Right atrium auricular region (tissue), 2 donors: ENCODE data around the gene NRDC. TPM values are rescaled to one million over a fixed set of nuclear protein-coding genes. Genes with fewer than 3 reads are reported as not detected.

Experiments used
- DNase-seq: peaks from one replicate; pipeline ENCODE4 v3.0.0-alpha.2; 2019; ENCODE audit warnings: low spot score
- H3K27ac ChIP-seq, 2 donors: fragments of 200-600 bp; sonication (generic); 1 replicate in 1 of 2; 2 replicates in 1 of 2; pipeline ENCODE4 v1.5.1; 2016 to 2019
- H3K27me3 ChIP-seq, 2 donors: fragments of 200-600 bp; sonication (generic); one replicate each; pipeline versions ENCODE4 v1.5.1 to v1.6.0; 2017 to 2019
- H3K36me3 ChIP-seq: fragments of 200-600 bp; sonication (generic); one replicate; pipeline ENCODE4 v1.5.1; 2016
- H3K4me1 ChIP-seq, 2 donors: fragments of 200-600 bp; sonication (generic); one replicate each; pipeline versions ENCODE4 v1.5.1 to v1.6.0; 2017 to 2019
- H3K4me3 ChIP-seq, 2 donors: fragments of 200-600 bp; sonication (generic); 1 replicate in 1 of 2; 2 replicates in 1 of 2; pipeline ENCODE4 v1.5.1; 2017 to 2019; ENCODE audit warnings: mild to moderate bottlenecking in 1 of 2, moderate library complexity in 1 of 2
- H3K9me3 ChIP-seq, 2 donors: fragments of 200-600 bp; sonication (generic); one replicate each; pipeline ENCODE4 v1.5.1; 2019
- total RNA-seq, 2 donors: library from RNA; depleted of rRNA; stranded (reverse); fragments of >200 nt; gene quantifications; one replicate each; pipeline ENCODE4 v1.1.0, GENCODE V29; 2016
- TF ChIP-seq, protein P1 (sequence below), 2 donors: fragments of 200-600 bp; sonication (generic); IDR thresholded peaks; one replicate each; pipeline ENCODE4 v1.5.1; 2019; ENCODE audit warnings: antibody characterized with exemption in 2 of 2

NRDC gene
- total RNA-seq, 2 donors from 2014 or later: 67.5 to 74.6 TPM

DNA sequence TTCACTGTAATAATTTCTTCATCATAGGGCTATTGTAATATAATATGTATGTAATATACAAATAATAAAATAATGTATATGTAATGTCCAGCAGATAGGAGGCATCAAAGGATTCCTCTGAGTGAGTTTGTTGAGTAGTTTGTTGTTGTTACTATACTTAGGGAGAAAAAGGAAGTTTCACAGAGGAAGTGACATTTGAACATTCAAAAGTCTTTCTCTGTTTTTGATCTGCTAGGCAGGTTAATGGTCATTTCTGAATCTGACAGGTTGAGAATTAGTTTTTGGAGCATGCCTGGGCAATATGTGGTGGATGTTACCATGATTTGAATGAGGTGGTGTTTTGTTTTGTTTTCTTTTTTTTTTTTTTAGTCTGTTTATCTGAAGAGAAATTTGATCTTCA, 102.1 kb downstream of the NRDC start:
- H3K27me3 ChIP-seq: no peaks in the 10 kb centered on the region
- no peaks in the 10 kb centered on the region for H3K9me3 ChIP-seq
- H3K27ac ChIP-seq: no peak overlapping the region
- H3K4me3 ChIP-seq: no peak overlapping the region
- DNase-seq: no peak
- peaks cover 71% of the 10 kb centered on the region for H3K36me3 ChIP-seq
- TF ChIP-seq, protein P1, sequence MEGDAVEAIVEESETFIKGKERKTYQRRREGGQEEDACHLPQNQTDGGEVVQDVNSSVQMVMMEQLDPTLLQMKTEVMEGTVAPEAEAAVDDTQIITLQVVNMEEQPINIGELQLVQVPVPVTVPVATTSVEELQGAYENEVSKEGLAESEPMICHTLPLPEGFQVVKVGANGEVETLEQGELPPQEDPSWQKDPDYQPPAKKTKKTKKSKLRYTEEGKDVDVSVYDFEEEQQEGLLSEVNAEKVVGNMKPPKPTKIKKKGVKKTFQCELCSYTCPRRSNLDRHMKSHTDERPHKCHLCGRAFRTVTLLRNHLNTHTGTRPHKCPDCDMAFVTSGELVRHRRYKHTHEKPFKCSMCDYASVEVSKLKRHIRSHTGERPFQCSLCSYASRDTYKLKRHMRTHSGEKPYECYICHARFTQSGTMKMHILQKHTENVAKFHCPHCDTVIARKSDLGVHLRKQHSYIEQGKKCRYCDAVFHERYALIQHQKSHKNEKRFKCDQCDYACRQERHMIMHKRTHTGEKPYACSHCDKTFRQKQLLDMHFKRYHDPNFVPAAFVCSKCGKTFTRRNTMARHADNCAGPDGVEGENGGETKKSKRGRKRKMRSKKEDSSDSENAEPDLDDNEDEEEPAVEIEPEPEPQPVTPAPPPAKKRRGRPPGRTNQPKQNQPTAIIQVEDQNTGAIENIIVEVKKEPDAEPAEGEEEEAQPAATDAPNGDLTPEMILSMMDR (IDR thresholded peaks at IDR 0.05): no peak
- no peaks in the 10 kb centered on the region for H3K4me1 ChIP-seq

DNA sequence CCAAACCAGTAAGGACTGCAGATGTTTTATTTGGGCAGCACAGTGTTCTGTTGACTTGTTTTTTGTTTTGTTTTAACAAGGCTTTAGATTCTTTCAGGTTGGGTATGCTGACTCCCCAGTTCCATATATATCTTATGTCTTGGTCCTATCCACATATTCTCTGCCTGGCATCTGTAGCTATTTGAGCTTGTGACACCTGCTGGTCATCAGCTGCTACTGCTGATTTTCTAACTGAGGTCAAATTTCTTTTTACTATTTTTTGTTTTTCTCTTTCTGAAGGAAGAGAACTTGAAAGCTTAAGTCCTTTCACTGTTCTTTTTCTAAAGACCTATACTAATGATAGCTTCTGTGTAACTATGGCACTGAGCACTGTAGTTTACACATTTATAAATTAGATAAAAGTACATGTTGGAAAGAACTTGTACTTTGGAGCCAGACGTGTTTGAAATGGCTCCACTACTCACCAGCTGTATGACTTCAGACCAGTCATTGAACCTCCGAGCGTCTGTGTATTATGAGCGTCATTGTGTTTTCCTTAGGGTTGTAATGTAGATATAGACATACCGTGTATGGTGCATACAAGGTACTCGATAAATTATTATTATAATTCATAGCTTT, 109.4 kb downstream of the NRDC start:
- no peak overlapping the region for H3K4me3 ChIP-seq
- H3K36me3 ChIP-seq: peaks cover 46% of the 10 kb centered on the region
- DNase-seq: no peak
- H3K27ac ChIP-seq: peak overlapping the region in 1 of 2 donors; percentile 22
- no peaks in the 10 kb centered on the region for H3K9me3 ChIP-seq
- H3K27me3 ChIP-seq: no peaks in the 10 kb centered on the region
- H3K4me1 ChIP-seq: no peaks in the 10 kb centered on the region
- TF ChIP-seq, protein P1 (IDR thresholded peaks at IDR 0.05): peak; percentile 77 to 86

DNA sequence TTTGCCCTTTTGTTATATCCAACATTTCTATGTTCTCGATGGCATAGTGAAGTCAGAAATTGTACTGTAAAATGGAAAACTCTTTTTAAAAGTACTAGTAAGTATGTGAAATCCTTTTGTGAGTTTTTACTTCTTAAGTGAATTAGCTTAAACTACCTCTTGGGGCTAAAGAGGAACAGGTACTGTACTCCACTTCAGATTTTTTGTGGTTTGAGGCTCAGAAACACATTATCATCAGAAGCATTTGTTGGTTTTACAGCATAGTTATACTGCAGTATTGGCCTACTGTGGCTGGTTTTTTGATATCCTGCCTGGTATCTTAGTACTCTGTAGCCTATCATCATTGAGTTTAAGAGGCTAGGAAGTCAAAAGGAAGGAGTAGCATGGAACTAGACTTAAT, 117.2 kb downstream of the NRDC start:
- TF ChIP-seq, protein P1 (IDR thresholded peaks at IDR 0.05): no peak
- H3K27me3 ChIP-seq: no peaks in the 10 kb centered on the region
- H3K27ac ChIP-seq: no peak overlapping the region
- DNase-seq: no peak
- no peaks in the 10 kb centered on the region for H3K9me3 ChIP-seq
- peaks cover 18% of the 10 kb centered on the region for H3K36me3 ChIP-seq
- H3K4me1 ChIP-seq: peaks cover 0 to 7% of the 10 kb centered on the region in 2 donors
- no peak overlapping the region for H3K4me3 ChIP-seq

DNA sequence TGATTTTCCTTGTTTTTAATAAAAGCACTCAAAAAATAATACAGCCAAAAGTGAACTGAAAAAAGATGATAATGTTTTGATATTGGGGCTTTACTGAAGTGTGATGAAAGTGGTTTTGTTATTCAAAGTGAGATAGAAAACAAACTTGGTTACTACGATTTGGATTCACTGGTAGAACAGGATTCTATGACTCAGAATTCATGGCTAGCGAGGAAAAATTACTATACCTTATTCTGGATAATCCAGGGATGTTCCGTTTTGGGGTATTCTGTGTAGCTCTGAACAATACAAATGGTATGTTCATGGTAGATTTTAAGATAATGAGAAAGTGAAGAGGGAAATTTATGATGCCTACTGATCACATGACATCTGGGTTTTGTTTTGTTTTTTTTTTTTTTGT, 117.7 kb downstream of the NRDC start:
- TF ChIP-seq, protein P1 (IDR thresholded peaks at IDR 0.05): no peak
- no peak overlapping the region for H3K4me3 ChIP-seq
- peaks cover 0 to 7% of the 10 kb centered on the region in 2 donors for H3K4me1 ChIP-seq
- H3K27me3 ChIP-seq: no peaks in the 10 kb centered on the region
- no peak for DNase-seq
- no peaks in the 10 kb centered on the region for H3K9me3 ChIP-seq
- H3K36me3 ChIP-seq: peaks cover 17% of the 10 kb centered on the region
- H3K27ac ChIP-seq: no peak overlapping the region

DNA sequence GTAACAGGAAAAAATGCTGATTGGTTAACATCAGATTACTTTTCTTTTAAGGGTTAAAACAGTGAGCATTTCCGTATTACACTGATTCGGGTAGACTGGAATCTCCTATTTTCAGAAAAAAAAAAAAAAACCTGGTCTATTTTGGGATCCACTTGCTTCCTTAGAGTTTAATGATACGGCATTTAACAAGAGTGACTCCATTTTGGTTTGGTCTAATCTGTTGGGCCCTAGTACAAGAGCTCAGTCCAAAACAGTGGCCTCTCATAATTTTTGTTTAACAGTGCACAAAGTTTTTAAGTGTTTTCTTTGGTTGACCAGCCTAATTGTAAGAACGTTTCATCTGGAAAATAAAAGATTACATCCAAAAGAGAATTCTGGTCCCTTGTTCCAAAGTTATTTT, 120.2 kb downstream of the NRDC start:
- H3K9me3 ChIP-seq: no peaks in the 10 kb centered on the region
- peaks cover 14% of the 10 kb centered on the region for H3K36me3 ChIP-seq
- H3K4me1 ChIP-seq: peaks cover 0 to 7% of the 10 kb centered on the region in 2 donors
- TF ChIP-seq, protein P1 (IDR thresholded peaks at IDR 0.05): no peak
- DNase-seq: no peak
- no peak overlapping the region for H3K4me3 ChIP-seq
- H3K27ac ChIP-seq: no peak overlapping the region
- no peaks in the 10 kb centered on the region for H3K27me3 ChIP-seq

DNA sequence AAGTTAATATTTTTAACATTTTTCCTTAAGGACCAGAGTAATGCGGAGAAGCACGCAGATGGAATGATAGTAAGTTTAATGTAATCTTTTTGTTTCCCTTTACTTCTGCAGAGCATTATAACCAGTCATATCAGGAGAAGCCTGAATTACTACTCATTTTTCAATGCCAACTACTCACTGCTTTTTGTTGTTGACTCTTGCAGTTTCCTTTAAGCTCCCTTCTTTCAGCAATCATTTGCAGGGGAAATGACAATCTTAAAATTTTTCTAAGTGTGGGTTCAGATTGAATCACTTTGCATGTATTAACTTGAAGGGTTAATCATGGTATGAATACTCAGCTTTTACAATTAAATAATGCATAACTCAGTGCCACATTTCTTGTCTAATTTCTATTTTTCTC, 122.2 kb downstream of the NRDC start:
- Histone ChIP-seq H3K4me1 (peaks cover 0 to 7% of the 10 kb centered on the region in 2 donors), H3K36me3 (peaks cover 21% of the 10 kb centered on the region), H3K4me3 (no peak overlapping the region), H3K9me3 (no peaks in the 10 kb centered on the region), H3K27ac (no peak overlapping the region), H3K27me3 (no peaks in the 10 kb centered on the region)
- TF ChIP-seq, protein P1 (IDR thresholded peaks at IDR 0.05): no peak
- no peak for DNase-seq
